Occipital lobe (tissue), 2 donors: ENCODE data around the gene PLCG2. TPM values are rescaled to one million over a fixed set of nuclear protein-coding genes. Genes with fewer than 3 reads are reported as not detected.
"Not testable (repeated sequence)": the region's sequence is repeated elsewhere in the genome, so short reads cannot be mapped to it uniquely, and the experiment has no call there.

Source experiments
- DNase-seq: peaks from one replicate; lab custom pipeline; 2025; lab: John Stamatoyannopoulos, UW
- total RNA-seq: library from RNA; depleted of rRNA; stranded (reverse); fragments of >200 nt; gene quantifications from one replicate; pipeline ENCODE4 v1.2.3, GENCODE V29; 2014

PLCG2 gene
- total RNA-seq, 1 donor from 2014 or later, result 1.6 TPM

GRCh38 chr16:81877490-81877889 is 98.4 kb downstream of the PLCG2 start:
- DNase-seq, result not testable (repeated sequence)

GRCh38 chr16:81878529-81878928 is 99.4 kb downstream of the PLCG2 start:
- no peak for DNase-seq

GRCh38 chr16:81879625-81880024 is 100.5 kb downstream of the PLCG2 start:
- no peak for DNase-seq

GRCh38 chr16:81880816-81881215 is 101.7 kb downstream of the PLCG2 start:
- no peak for DNase-seq

GRCh38 chr16:81881228-81881627 is 102.1 kb downstream of the PLCG2 start:
- no peak for DNase-seq

- no peak for DNase-seq
Measured at GRCh38 chr16:81882559-81882958, 103.5 kb downstream of the PLCG2 start.

GRCh38 chr16:81883235-81883634 is 104.1 kb downstream of the PLCG2 start:
- DNase-seq, result no peak

GRCh38 chr16:81885976-81886586 is 107.0 kb downstream of the PLCG2 start:
- DNase-seq, result no peak

- DNase-seq, result no peak
Measured at GRCh38 chr16:81888520-81889394, 109.7 kb downstream of the PLCG2 start.

GRCh38 chr16:81891736-81892364 is 112.8 kb downstream of the PLCG2 start:
- no peak for DNase-seq

- no peak for DNase-seq
Measured at GRCh38 chr16:81894592-81894991, 115.5 kb downstream of the PLCG2 start.

- DNase-seq, result no peak
Measured at GRCh38 chr16:81896902-81897301, 117.8 kb downstream of the PLCG2 start.

GRCh38 chr16:81899601-81900000 is 120.5 kb downstream of the PLCG2 start:
- DNase-seq, result no peak

GRCh38 chr16:81900014-81900413 is 120.9 kb downstream of the PLCG2 start:
- no peak for DNase-seq

- DNase-seq, result no peak
Measured at GRCh38 chr16:81900456-81900855, 121.4 kb downstream of the PLCG2 start.

GRCh38 chr16:81901484-81901883 is 122.4 kb downstream of the PLCG2 start:
- no peak for DNase-seq

GRCh38 chr16:81902025-81902424 is 122.9 kb downstream of the PLCG2 start:
- no peak for DNase-seq

GRCh38 chr16:81904320-81904719 is 125.2 kb downstream of the PLCG2 start:
- no peak for DNase-seq

GRCh38 chr16:81905277-81905676 is 126.2 kb downstream of the PLCG2 start:
- no peak for DNase-seq

- no peak for DNase-seq
Measured at GRCh38 chr16:81907681-81908080, 128.6 kb downstream of the PLCG2 start.

- no peak for DNase-seq
Measured at GRCh38 chr16:81908466-81909262, 129.6 kb downstream of the PLCG2 start.
